ENCODE data around the gene PHYHD1. TPM values are rescaled to one million over a fixed set of nuclear protein-coding genes. Genes with fewer than 3 reads are reported as not detected.

The PHYHD1 gene
- total RNA-seq, 1 donor from 2014 or later = 6.0 TPM

DNA sequence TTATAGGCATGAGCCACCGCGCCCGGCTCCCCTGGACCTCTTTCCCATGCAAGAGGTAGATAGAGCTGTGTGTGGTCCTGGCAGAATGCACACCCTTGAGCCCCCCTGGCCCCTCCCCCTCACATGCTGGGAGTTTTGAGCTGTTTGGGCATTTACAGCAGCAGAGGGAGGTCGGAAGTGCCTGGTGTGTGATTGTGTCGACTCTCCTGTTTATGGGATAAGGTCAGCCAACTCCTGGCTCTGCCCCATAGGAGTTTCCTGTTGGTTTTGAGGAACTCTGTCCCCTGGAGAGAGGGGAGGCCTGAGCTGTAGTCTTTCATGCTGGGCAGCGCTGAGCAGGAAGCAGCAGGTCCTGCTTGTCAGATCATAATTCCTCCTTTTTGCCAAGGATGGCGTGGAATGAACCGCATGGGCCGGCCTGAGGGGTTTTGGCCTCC lies 32.9 kb upstream of the PHYHD1 start:
- no peak overlapping the region for H3K4me3 Mint-ChIP-seq (ENCODE audit: unreplicated experiment)
- TF ChIP-seq, protein P1, sequence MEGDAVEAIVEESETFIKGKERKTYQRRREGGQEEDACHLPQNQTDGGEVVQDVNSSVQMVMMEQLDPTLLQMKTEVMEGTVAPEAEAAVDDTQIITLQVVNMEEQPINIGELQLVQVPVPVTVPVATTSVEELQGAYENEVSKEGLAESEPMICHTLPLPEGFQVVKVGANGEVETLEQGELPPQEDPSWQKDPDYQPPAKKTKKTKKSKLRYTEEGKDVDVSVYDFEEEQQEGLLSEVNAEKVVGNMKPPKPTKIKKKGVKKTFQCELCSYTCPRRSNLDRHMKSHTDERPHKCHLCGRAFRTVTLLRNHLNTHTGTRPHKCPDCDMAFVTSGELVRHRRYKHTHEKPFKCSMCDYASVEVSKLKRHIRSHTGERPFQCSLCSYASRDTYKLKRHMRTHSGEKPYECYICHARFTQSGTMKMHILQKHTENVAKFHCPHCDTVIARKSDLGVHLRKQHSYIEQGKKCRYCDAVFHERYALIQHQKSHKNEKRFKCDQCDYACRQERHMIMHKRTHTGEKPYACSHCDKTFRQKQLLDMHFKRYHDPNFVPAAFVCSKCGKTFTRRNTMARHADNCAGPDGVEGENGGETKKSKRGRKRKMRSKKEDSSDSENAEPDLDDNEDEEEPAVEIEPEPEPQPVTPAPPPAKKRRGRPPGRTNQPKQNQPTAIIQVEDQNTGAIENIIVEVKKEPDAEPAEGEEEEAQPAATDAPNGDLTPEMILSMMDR (IDR thresholded peaks at IDR 0.05) = no peak
- H3K27me3 Mint-ChIP-seq (ENCODE audit: unreplicated experiment) = no peaks in the 10 kb centered on the region
- H3K4me1 Mint-ChIP-seq (ENCODE audit: unreplicated experiment) = peaks cover 46% of the 10 kb centered on the region
- H3K27ac Mint-ChIP-seq (ENCODE audit: unreplicated experiment) = peak overlapping the region; percentile 62
- H3K9me3 Mint-ChIP-seq (ENCODE audit: unreplicated experiment) = no peaks in the 10 kb centered on the region
- H3K36me3 Mint-ChIP-seq (ENCODE audit: unreplicated experiment) = peaks cover 10% of the 10 kb centered on the region
- DNase-seq (ENCODE audit: extremely low spot score, unreplicated experiment) = no peak

- DNase-seq (ENCODE audit: extremely low spot score, unreplicated experiment) = no peak
- Mint-ChIP-seq H3K9me3 (ENCODE audit: unreplicated experiment) (no peaks in the 10 kb centered on the region), H3K36me3 (ENCODE audit: unreplicated experiment) (peaks cover 14% of the 10 kb centered on the region), H3K4me1 (ENCODE audit: unreplicated experiment) (peaks cover 61% of the 10 kb centered on the region), H3K4me3 (ENCODE audit: unreplicated experiment) (no peak overlapping the region), H3K27ac (ENCODE audit: unreplicated experiment) (no peak overlapping the region), H3K27me3 (ENCODE audit: unreplicated experiment) (no peaks in the 10 kb centered on the region)
- TF ChIP-seq, protein P1 (IDR thresholded peaks at IDR 0.05) = no peak
These were observed 29.2 kb upstream of the PHYHD1 start for GRCh38 chr9:128891321-128892220.

GRCh38 chr9:128892221-128892921 lies 28.4 kb upstream of the PHYHD1 start:
- peaks cover 13% of the 10 kb centered on the region for H3K36me3 Mint-ChIP-seq (ENCODE audit: unreplicated experiment)

GRCh38 chr9:128893354-128893753 lies 27.4 kb upstream of the PHYHD1 start:
- DNase-seq (ENCODE audit: extremely low spot score, unreplicated experiment) = no peak

More at GRCh38 chr9:128892221-128892921, 28.4 kb upstream of the PHYHD1 start:
- no peaks in the 10 kb centered on the region for H3K27me3 Mint-ChIP-seq (ENCODE audit: unreplicated experiment)
- H3K4me3 Mint-ChIP-seq (ENCODE audit: unreplicated experiment) = no peak overlapping the region
- peak overlapping the region; percentile 77 for H3K27ac Mint-ChIP-seq (ENCODE audit: unreplicated experiment)
- no peaks in the 10 kb centered on the region for H3K9me3 Mint-ChIP-seq (ENCODE audit: unreplicated experiment)
- DNase-seq (ENCODE audit: extremely low spot score, unreplicated experiment) = peak; percentile 90
- peaks cover 60% of the 10 kb centered on the region for H3K4me1 Mint-ChIP-seq (ENCODE audit: unreplicated experiment)
- TF ChIP-seq, protein P1 (IDR thresholded peaks at IDR 0.05) = no peak

More at GRCh38 chr9:128893354-128893753, 27.4 kb upstream of the PHYHD1 start:
- TF ChIP-seq, protein P1 (IDR thresholded peaks at IDR 0.05) = no peak
- Mint-ChIP-seq H3K4me1 (ENCODE audit: unreplicated experiment) (peaks cover 51% of the 10 kb centered on the region), H3K9me3 (ENCODE audit: unreplicated experiment) (no peaks in the 10 kb centered on the region), H3K4me3 (ENCODE audit: unreplicated experiment) (peak overlapping the region; percentile 22), H3K27ac (ENCODE audit: unreplicated experiment) (peak overlapping the region; percentile 77), H3K27me3 (ENCODE audit: unreplicated experiment) (no peaks in the 10 kb centered on the region), H3K36me3 (ENCODE audit: unreplicated experiment) (peaks cover 13% of the 10 kb centered on the region)
